ENCODE results near the gene CCDC15. TPM values are rescaled to one million over a fixed set of nuclear protein-coding genes. Genes with fewer than 3 reads are reported as not detected.

The CCDC15 gene
- total RNA-seq, 1 experiment from 2014 or later, result 2.8 TPM

GRCh38 chr11:125063429-125064043 is 109.5 kb downstream of the CCDC15 start:
- WGBS (ENCODE audit: extremely low coverage, insufficient read length, low lambda C conversion rate), result no CpG with 5 or more reads among the region's 38 CpGs
- peak; percentile 56 for DNase-seq
- H3K4me3 Mint-ChIP-seq, result peak overlapping the region; percentile 73 to 89

More at GRCh38 chr11:125063429-125064043, 109.5 kb downstream of the CCDC15 start:
- no peak for TF ChIP-seq CTCF (conservative IDR thresholded peaks at IDR 0.05)
- H4K20me1 ChIP-seq (ENCODE audit: control insufficient read depth, insufficient read depth, insufficient read length), result no peaks in the 10 kb centered on the region
- H3K27me3 ChIP-seq (ENCODE audit: insufficient read depth, low read length), result peaks cover 9% of the 10 kb centered on the region
- no peak overlapping the region for H3K27ac ChIP-seq (ENCODE audit: insufficient read length, low read depth, low read length)
- H3K14ac ChIP-seq (ENCODE audit: insufficient read depth, low read length), result no peak overlapping the region; the same call in 1 of the 2 replicates
- no peak overlapping the region for H2BK120ac ChIP-seq (ENCODE audit: low read depth, low read length, poor library complexity, severe bottlenecking)
- no peak overlapping the region for H4K8ac ChIP-seq (replicated peaks; ENCODE audit: insufficient read length, low read depth, low read length)
- no peaks in the 10 kb centered on the region for H3K79me2 ChIP-seq (ENCODE audit: insufficient read depth, low read length)
- H3K4ac ChIP-seq (ENCODE audit: low read depth, low read length), result no peak overlapping the region
- no peak overlapping the region for H3K56ac ChIP-seq (ENCODE audit: insufficient read length, low read depth, low read length)
- no peak overlapping the region for H3K23ac ChIP-seq (ENCODE audit: insufficient read length, low read depth, low read length)
- no peak overlapping the region for H4K91ac ChIP-seq (ENCODE audit: insufficient read length, low read depth, low read length)
- H2BK15ac ChIP-seq (ENCODE audit: low read depth, low read length), result no peak overlapping the region
- H3K79me1 ChIP-seq (ENCODE audit: insufficient read depth, low read depth, low read length, poor library complexity, severe bottlenecking), result no peaks in the 10 kb centered on the region
- H2AK5ac ChIP-seq (ENCODE audit: insufficient read length, low read length), result no peak overlapping the region
- H3K18ac ChIP-seq (ENCODE audit: insufficient read length, low read depth, low read length), result no peak overlapping the region
- H3K36me3 Mint-ChIP-seq (ENCODE audit: insufficient read depth in 1 of 3, low read depth in 3 of 3), result no peaks in the 10 kb centered on the region
- no peak overlapping the region for H3K27ac Mint-ChIP-seq
- no peak overlapping the region for H3T11ph ChIP-seq (ENCODE audit: low read length)
- peak overlapping the region; percentile 60 for H2AFZ ChIP-seq (ENCODE audit: low read length)
- peaks cover 65% of the 10 kb centered on the region for H3K27me3 Mint-ChIP-seq (ENCODE audit: low read depth)
- no peaks in the 10 kb centered on the region for H3K4me1 ChIP-seq (ENCODE audit: insufficient read depth, low read length)
- H3K9ac ChIP-seq (ENCODE audit: extremely low read depth, insufficient read length, low read length), result no peak overlapping the region
- no peak overlapping the region for H2BK20ac ChIP-seq (ENCODE audit: low read depth, low read length, poor library complexity, severe bottlenecking)
- peaks cover 8 to 9% of the 10 kb centered on the region in 2 experiments for H3K4me1 Mint-ChIP-seq
- H4K5ac ChIP-seq (ENCODE audit: insufficient read length, low read depth, low read length), result no peak overlapping the region
- peaks cover 15% of the 10 kb centered on the region for H3K23me2 ChIP-seq (ENCODE audit: insufficient read length, low read depth, low read length, poor library complexity, severe bottlenecking)
- H3K4me2 ChIP-seq (ENCODE audit: insufficient read depth, insufficient read length, low read length), result peak overlapping the region; percentile 78
- H2BK12ac ChIP-seq (ENCODE audit: insufficient read length, low read depth, low read length), result no peak overlapping the region
- no peaks in the 10 kb centered on the region for H3K9me3 Mint-ChIP-seq
- no peaks in the 10 kb centered on the region for H3K9me3 ChIP-seq (ENCODE audit: control insufficient read depth, low read depth, low read length)
- H2BK5ac ChIP-seq (ENCODE audit: insufficient read length, low read length), result no peak overlapping the region
